Ammon's horn (tissue), 1 donor: ENCODE data around the gene CEBPB.

Source experiments
- DNase-seq: peaks from one replicate; pipeline ENCODE4 v3.0.0-alpha.2; 2016; ENCODE audit warnings: low spot score

CEBPB gene

GRCh38 chr20:50230184-50230583, 39.6 kb downstream of the CEBPB start:
- no peak for DNase-seq

DNA sequence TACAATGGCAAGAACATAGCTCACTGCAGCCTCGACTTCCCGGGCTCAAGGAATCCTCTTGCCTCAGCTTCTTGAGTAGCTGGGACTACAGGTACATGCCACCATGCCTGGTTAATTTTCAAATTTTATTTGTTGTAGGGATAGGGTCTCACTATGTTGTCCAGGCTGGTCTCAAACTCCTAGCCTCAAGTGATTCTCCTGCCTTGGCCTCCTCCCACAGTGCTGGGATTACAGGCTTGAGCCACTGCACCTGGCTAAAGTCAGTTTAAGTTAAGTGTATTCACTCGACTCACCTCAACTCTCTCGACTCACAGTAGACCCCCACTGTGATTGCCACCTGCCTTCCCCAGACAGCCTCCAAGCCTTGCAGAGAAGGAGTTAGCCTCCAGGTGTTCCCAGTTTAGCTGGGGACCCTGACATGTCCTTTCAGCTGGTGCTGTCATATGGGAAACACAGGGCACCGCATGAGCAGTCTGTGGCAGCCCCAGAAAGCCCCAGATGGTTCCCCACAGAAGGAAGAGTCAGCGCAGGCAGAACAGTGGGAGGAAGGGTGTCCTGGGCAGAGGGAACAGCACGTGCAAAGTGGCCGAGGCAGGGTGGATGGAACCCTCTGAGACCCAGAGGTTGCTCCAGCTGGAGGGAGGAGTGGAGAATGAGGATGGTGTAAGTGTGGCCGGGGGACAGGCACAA, 40.4 kb downstream of the CEBPB start:
- DNase-seq, result no peak

DNA sequence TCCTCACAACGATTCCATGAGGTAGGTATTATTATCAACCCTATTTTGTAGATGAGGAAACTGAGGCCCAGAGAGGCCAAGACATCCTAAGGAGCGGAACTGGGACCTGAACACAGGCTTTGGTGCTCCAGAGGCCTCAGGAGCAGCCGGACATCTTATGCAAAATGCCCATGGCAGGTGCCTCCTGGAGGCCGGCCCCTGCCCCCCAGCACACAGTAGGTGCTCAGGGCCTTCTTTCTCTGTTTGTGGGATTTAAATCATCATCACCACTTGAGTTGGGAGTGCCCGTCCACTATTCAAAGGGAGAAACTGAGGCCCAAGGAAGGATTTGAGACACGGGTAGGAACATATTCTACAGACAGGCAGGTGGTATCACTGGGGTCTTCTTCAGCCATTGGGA, 41.2 kb downstream of the CEBPB start:
- DNase-seq, result no peak

DNA sequence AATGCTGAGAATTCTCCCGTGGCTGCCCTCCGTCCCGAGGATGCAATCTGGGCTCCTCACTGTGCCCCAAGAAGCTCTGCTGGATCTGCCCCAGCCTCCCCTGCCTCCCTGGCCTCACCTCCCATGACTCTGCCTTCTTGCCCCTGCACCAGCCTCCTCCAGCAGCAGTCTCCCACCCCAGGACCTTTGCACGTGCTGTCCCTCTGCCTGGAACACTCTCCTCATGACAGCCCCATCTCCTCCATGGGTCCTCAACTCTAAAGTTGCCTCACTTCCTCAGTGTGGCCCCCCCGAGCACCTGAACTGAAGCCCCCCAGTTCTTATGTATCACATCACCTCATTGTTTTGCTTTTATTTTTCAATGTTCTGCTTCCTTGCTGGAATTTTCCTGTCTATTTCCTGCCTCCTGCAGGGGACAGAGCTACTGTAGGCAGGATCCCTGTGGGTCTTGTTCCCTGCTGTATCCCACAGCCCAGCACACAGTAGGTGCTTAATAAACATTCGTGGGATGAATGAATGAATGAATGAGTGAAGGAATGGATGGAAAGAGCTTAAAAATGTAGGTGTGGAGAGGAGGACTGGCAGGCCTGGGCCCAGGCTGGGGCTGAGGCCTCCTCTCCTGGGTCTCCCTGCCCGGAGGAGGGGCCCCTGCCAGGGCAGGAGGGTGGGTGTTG, 42.2 kb downstream of the CEBPB start:
- DNase-seq, result no peak

DNA sequence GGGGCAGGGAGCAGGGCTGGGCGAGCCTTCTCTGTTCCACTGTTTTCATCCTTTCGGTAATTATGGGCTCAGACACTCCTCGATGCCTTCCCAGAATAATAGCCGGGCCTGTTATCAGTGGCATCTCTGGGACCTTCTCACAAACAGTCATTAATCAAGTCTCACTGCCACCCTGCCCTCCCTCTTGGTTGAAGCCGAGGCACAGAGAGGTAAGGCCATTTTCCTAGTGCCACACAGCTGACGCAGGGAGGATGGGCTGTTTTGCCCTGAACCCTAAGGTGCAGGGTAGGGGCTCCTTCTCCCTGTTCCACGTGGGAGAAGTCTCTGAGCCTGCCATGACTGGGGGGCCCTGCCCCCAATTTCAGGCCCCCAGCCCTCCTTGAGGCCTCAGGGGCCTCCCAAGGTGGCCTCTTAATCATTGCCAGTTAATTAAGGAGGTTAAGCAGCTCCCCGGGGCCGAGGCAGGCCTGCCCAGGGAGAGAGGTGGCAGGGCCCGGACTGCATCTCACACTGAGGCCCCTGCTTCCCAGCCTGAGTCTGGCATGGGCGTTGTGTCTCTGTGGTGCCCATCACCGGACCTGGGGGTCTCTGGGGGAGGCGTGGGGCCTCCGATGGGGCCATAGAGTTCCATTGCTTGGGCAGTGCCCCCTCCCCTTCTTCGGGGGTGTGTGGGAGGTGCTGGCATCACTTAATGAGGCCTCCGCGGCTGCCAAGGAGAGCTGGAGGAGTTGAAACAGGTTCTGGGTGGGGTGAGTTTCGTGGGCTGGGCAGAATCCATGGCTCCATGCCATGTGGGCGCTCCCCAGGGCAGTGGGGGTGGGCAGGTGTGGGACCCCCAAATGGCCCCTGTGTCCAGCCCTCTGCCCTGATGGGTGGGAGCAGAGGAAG, 42.9 kb downstream of the CEBPB start:
- no peak for DNase-seq

GRCh38 chr20:50234288-50234687, 43.7 kb downstream of the CEBPB start:
- DNase-seq, result no peak

- DNase-seq, result no peak
These were observed 46.7 kb downstream of the CEBPB start for GRCh38 chr20:50237349-50237748.

- DNase-seq, result no peak
These were observed 47.6 kb downstream of the CEBPB start for GRCh38 chr20:50238081-50238800.

DNA sequence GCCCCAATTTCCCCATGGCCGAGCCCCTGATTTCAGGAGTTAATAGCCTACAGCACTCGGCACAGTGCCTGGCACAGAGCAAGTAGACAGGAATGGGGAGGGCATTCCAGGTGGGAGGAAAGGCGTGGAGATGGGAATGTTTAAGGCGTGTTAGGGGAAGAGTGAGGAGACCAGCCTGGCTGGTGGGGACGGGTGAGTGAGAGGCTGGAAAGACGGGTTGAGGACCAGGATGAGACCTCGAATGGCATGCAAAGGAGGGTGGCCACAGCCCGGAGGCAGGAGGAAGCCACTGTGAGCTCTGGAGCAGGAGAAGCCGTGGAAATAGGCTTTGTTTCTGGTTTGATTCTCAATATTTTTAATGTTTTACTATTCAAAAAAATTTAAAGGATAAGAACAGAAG, 49.5 kb downstream of the CEBPB start:
- no peak for DNase-seq

- no peak for DNase-seq
These were observed 51.5 kb downstream of the CEBPB start for GRCh38 chr20:50242178-50242514.
